ENCODE data around the gene OTOS. TPM values are rescaled to one million over a fixed set of nuclear protein-coding genes. Genes with fewer than 3 reads are reported as not detected.
A peak's percentile ranks its signal among the peaks of the same experiment; 100 is the strongest.

Gene OTOS
- total and polyA plus RNA-seq, 9 of the 15 experiments (the other 6 are each of a cell fraction or from before 2014, with no cell fraction given) = not detected

GRCh38 chr2:240146141-240146561 is 5.7 kb upstream of the OTOS start:
- H2AFZ ChIP-seq (ENCODE audit: low read depth, low read length) = no peak overlapping the region
- H3K9ac ChIP-seq (ENCODE audit: insufficient read depth in 1 of 2, low read depth in 2 of 2, low read length in 2 of 2) = no peak overlapping the region
- intact Hi-C loops (cut with micrococcal nuclease) = no loop called here
- H3K79me2 ChIP-seq (ENCODE audit: control insufficient read depth, insufficient read depth, low read length) = no peaks in the 10 kb centered on the region
- H3K4me2 ChIP-seq (ENCODE audit: insufficient read depth, low read length) = no peak overlapping the region
- no peak for DNase-seq (ENCODE audit: extremely low read depth in 1 of 4, low spot score in 3 of 4)
- H3K9me1 ChIP-seq (ENCODE audit: control insufficient read depth, insufficient read depth, low read length) = no peaks in the 10 kb centered on the region
- peaks cover 0 to 32% of the 10 kb centered on the region in 2 experiments; a peak in 3 of 5 replicates for H3K27me3 ChIP-seq (ENCODE audit: control insufficient read depth in 2 of 2, insufficient read depth in 2 of 2, low read length in 2 of 2)
- no TSS peak for BruUV-seq (replicated peaks)
- 0% methylated on average over 10 of the region's 10 CpGs for WGBS (ENCODE audit: insufficient coverage, low coverage, missing lambda C conversion rate)
- TF ChIP-seq TAF9B (IDR thresholded peaks at IDR 0.05; ENCODE audit: partially characterized antibody) (no peak), NFIC (IDR thresholded peaks at IDR 0.05) (peak; percentile 11; the same call in 1 of the 2 replicates)
- no peaks in the 10 kb centered on the region for H3K9me3 ChIP-seq (replicated peaks; ENCODE audit: control insufficient read depth, insufficient read depth, low read depth, low read length)
- H3K27ac ChIP-seq (ENCODE audit: extremely low read depth, low read depth, low read length) = no peak overlapping the region
- ChIA-PET POLR2A (interaction anchor here (1.1 kb wide), 1 partner anchor 37 kb away, joined by 3 read pairs; no protein-coding TSS in a partner anchor), CTCF (ENCODE audit: low intra/inter-chr PET ratio) (no interaction called here)
- H4K20me1 ChIP-seq (replicated peaks; ENCODE audit: control insufficient read depth, insufficient read depth, low read length) = no peaks in the 10 kb centered on the region
- peaks cover 0 to 12% of the 10 kb centered on the region in 2 experiments; a peak in 2 of 5 replicates for H3K4me1 ChIP-seq (replicated peaks in 1 of 2; ENCODE audit: control insufficient read depth in 2 of 2, insufficient read depth in 2 of 2, low read length in 2 of 2)
- H3K4me3 ChIP-seq = no peak overlapping the region
- in situ Hi-C loops (cut with MboI) = no loop called here
- no peak for ATAC-seq
- no peak for FAIRE-seq
- H3K36me3 ChIP-seq (ENCODE audit: control insufficient read depth, insufficient read depth, low read length) = no peaks in the 10 kb centered on the region

- FAIRE-seq (no peak), DNase-seq (ENCODE audit: extremely low read depth in 1 of 4, low spot score in 3 of 4) (no peak), ATAC-seq (no peak)
- no peaks in the 10 kb centered on the region for H3K9me1 ChIP-seq (ENCODE audit: control insufficient read depth, insufficient read depth, low read length)
- H3K4me2 ChIP-seq (ENCODE audit: insufficient read depth, low read length) = no peak overlapping the region
- intact Hi-C loops (cut with micrococcal nuclease) (no loop called here), in situ Hi-C loops (cut with MboI) (no loop called here)
- H3K9me3 ChIP-seq (replicated peaks; ENCODE audit: control insufficient read depth, insufficient read depth, low read depth, low read length) = no peaks in the 10 kb centered on the region
- POLR2A ChIA-PET = interaction anchor here (1.1 kb wide), 1 partner anchor 36 kb away, joined by 3 read pairs; no protein-coding TSS in a partner anchor
- peaks cover 0 to 35% of the 10 kb centered on the region in 2 experiments; a peak in 3 of 5 replicates for H3K27me3 ChIP-seq (ENCODE audit: control insufficient read depth in 2 of 2, insufficient read depth in 2 of 2, low read length in 2 of 2)
- WGBS (ENCODE audit: insufficient coverage, low coverage, missing lambda C conversion rate) = 9% methylated on average over 13 of the region's 13 CpGs
- H3K4me1 ChIP-seq (replicated peaks in 1 of 2; ENCODE audit: control insufficient read depth in 2 of 2, insufficient read depth in 2 of 2, low read length in 2 of 2) = peaks cover 0 to 12% of the 10 kb centered on the region in 2 experiments; a peak in 2 of 5 replicates
- H3K79me2 ChIP-seq (ENCODE audit: control insufficient read depth, insufficient read depth, low read length) = no peaks in the 10 kb centered on the region
- CTCF ChIA-PET (ENCODE audit: low intra/inter-chr PET ratio) = no interaction called here
- H3K36me3 ChIP-seq (ENCODE audit: control insufficient read depth, insufficient read depth, low read length) = no peaks in the 10 kb centered on the region
- no TSS peak for BruUV-seq (replicated peaks)
- no peak overlapping the region for H3K27ac ChIP-seq (ENCODE audit: extremely low read depth, low read depth, low read length)
- no peak overlapping the region for H2AFZ ChIP-seq (ENCODE audit: low read depth, low read length)
- no peaks in the 10 kb centered on the region for H4K20me1 ChIP-seq (replicated peaks; ENCODE audit: control insufficient read depth, insufficient read depth, low read length)
- H3K4me3 ChIP-seq = no peak overlapping the region
- no peak overlapping the region for H3K9ac ChIP-seq (ENCODE audit: insufficient read depth in 1 of 2, low read depth in 2 of 2, low read length in 2 of 2)
- TF ChIP-seq ERF (CRISPR knock-in tag; IDR thresholded peaks at IDR 0.05) (no peak), HSF4 (CRISPR knock-in tag; IDR thresholded peaks at IDR 0.05; ENCODE audit: borderline replicate concordance) (no peak), CBX2 (IDR thresholded peaks at IDR 0.05; ENCODE audit: insufficient read depth, low read length, poor library complexity, severe bottlenecking) (no peak), PREB (CRISPR knock-in tag; IDR thresholded peaks at IDR 0.05) (no peak), ZNF707 (CRISPR knock-in tag; conservative IDR thresholded peaks at IDR 0.05) (no peak), MCM2 (IDR thresholded peaks at IDR 0.05; ENCODE audit: low read depth) (no peak), L3MBTL2 (IDR thresholded peaks at IDR 0.05) (no peak), HCFC1 (IDR thresholded peaks at IDR 0.05; ENCODE audit: low read depth, low read length) (no peak), ZNF143 (CRISPR knock-in tag; IDR thresholded peaks at IDR 0.05) (no peak)
- TF ChIP-seq, protein P1, sequence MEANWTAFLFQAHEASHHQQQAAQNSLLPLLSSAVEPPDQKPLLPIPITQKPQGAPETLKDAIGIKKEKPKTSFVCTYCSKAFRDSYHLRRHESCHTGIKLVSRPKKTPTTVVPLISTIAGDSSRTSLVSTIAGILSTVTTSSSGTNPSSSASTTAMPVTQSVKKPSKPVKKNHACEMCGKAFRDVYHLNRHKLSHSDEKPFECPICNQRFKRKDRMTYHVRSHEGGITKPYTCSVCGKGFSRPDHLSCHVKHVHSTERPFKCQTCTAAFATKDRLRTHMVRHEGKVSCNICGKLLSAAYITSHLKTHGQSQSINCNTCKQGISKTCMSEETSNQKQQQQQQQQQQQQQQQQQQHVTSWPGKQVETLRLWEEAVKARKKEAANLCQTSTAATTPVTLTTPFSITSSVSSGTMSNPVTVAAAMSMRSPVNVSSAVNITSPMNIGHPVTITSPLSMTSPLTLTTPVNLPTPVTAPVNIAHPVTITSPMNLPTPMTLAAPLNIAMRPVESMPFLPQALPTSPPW (CRISPR knock-in tag; IDR thresholded peaks at IDR 0.05) = no peak
- TF ChIP-seq, protein P2, sequence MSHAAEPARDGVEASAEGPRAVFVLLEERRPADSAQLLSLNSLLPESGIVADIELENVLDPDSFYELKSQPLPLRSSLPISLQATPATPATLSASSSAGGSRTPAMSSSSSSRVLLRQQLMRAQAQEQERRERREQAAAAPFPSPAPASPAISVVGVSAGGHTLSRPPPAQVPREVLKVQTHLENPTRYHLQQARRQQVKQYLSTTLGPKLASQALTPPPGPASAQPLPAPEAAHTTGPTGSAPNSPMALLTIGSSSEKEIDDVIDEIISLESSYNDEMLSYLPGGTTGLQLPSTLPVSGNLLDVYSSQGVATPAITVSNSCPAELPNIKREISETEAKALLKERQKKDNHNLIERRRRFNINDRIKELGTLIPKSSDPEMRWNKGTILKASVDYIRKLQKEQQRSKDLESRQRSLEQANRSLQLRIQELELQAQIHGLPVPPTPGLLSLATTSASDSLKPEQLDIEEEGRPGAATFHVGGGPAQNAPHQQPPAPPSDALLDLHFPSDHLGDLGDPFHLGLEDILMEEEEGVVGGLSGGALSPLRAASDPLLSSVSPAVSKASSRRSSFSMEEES (CRISPR knock-in tag; IDR thresholded peaks at IDR 0.05) = no peak
These were observed 5.0 kb upstream of the OTOS start for GRCh38 chr2:240145461-240145860.
